ENCODE data around the gene SRGAP1. TPM values are rescaled to one million over a fixed set of nuclear protein-coding genes. Genes with fewer than 3 reads are reported as not detected.

SRGAP1 gene
- total and polyA plus RNA-seq, 2 of the 8 experiments (the other 6 are each of a cell fraction or from before 2014, with no cell fraction given): 3.2 to 7.3 TPM

- TF ChIP-seq CBX5 (IDR thresholded peaks at IDR 0.05; ENCODE audit: low read depth, low read length) (no peak), ATF2 (IDR thresholded peaks at IDR 0.05; ENCODE audit: low read length) (no peak), KDM1A (IDR thresholded peaks at IDR 0.05; ENCODE audit: borderline replicate concordance, low read length) (no peak), SAP30 (IDR thresholded peaks at IDR 0.05; ENCODE audit: insufficient read depth, insufficient replicate concordance, low read length) (no peak), BCL11A (IDR thresholded peaks at IDR 0.05; ENCODE audit: low read depth in 2 of 2, low read length in 2 of 2) (no peak), USF2 (IDR thresholded peaks at IDR 0.05; ENCODE audit: low read length) (no peak), ATF3 (IDR thresholded peaks at IDR 0.05; ENCODE audit: insufficient read depth, low read depth, low read length) (no peak)
Measured at GRCh38 chr12:63968673-63969072, 124.2 kb downstream of the SRGAP1 start (continued).
